ENCODE results near the gene RTRAF. TPM values are rescaled to one million over a fixed set of nuclear protein-coding genes. Genes with fewer than 3 reads are reported as not detected.

The RTRAF gene
- total and polyA plus RNA-seq, 2 of the 8 experiments (the other 6 are each of a cell fraction or from before 2014, with no cell fraction given) = 149 to 359 TPM

DNA sequence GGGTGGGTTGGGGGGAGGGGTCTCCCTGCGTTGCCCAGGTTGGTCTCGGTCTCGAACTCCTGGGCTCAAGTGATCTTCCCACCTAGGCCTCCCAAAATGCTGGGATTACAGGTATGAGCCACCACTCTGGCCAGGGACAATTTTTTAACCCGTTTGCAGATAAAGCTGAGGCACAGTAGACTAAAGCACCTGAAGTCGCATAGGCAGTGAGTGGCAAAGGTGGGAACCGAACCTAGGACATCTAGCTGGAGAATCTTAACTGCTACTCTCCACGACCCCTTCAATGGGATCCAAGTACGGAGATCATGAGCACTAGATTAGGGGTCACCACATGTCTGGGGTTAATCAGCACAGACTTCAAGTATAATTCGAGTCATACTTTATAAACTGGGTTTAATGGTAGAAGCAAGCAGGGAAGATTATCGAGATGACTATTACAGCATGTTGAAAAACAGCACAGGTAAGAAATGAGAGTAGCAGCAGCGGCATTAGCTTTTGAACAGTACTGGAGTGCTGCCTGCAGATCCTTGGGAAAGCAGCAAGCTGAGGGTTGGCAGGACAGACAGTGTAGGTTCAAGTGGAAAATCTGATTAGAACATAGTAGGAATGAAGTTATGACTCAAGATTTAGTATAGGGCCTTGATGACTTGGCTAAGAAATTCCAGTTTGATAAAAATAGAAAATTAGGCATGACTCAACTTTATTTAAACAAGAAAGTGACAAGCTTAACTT, 55.6 kb downstream of the RTRAF start:
- H3K36me3 ChIP-seq (ENCODE audit: control insufficient read depth in 2 of 4, insufficient read depth in 4 of 4, low read length in 3 of 4) = no peaks in the 10 kb centered on the region
- H4K20me1 ChIP-seq (replicated peaks in 1 of 2; ENCODE audit: control insufficient read depth in 1 of 2, insufficient read depth in 2 of 2, low read length in 2 of 2) = no peaks in the 10 kb centered on the region
- H3K23ac ChIP-seq (ENCODE audit: insufficient read length) = no peak overlapping the region
- no peak overlapping the region for H4K5ac ChIP-seq (ENCODE audit: insufficient read length, low read depth, low read length)
- no peak overlapping the region for H3K4me2 ChIP-seq (ENCODE audit: insufficient read depth in 1 of 2, low read depth in 2 of 2, low read length in 2 of 2)
- H3K79me2 ChIP-seq (ENCODE audit: control insufficient read depth in 1 of 2, insufficient read depth in 2 of 2, low read length in 2 of 2) = no peaks in the 10 kb centered on the region
- H4K91ac ChIP-seq (replicated peaks; ENCODE audit: insufficient read length, low read length) = no peak overlapping the region
- TF ChIP-seq TCF12 (IDR thresholded peaks at IDR 0.05; ENCODE audit: low read depth, low read length) (no peak), SRF (IDR thresholded peaks at IDR 0.05; ENCODE audit: low read depth, low read length) (no peak), BRCA1 (IDR thresholded peaks at IDR 0.05; ENCODE audit: low read depth, low read length) (no peak), RFX5 (IDR thresholded peaks at IDR 0.05; ENCODE audit: borderline replicate concordance, low read depth, low read length) (no peak), EZH2 (IDR thresholded peaks at IDR 0.05; ENCODE audit: low read depth, low read length, severe bottlenecking) (no peak), EGR1 (IDR thresholded peaks at IDR 0.05; ENCODE audit: borderline replicate concordance, low read depth, low read length) (no peak), TAF1 (IDR thresholded peaks at IDR 0.05; ENCODE audit: low read depth, low read length) (no peak), EP300 (IDR thresholded peaks at IDR 0.05; ENCODE audit: borderline replicate concordance in 1 of 2, low read depth in 2 of 2, low read length in 2 of 2) (no peak), TBP (IDR thresholded peaks at IDR 0.05; ENCODE audit: low read depth, low read length) (no peak)
- TF ChIP-seq, protein P1, sequence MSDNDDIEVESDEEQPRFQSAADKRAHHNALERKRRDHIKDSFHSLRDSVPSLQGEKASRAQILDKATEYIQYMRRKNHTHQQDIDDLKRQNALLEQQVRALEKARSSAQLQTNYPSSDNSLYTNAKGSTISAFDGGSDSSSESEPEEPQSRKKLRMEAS (IDR thresholded peaks at IDR 0.05) = no peak
- POLR2A ChIA-PET (ENCODE audit: partially characterized antibody) = interaction anchor here (1.0 kb wide), 1 partner anchor 19 kb away, joined by 5 read pairs; no protein-coding TSS in a partner anchor
- CTCF ChIA-PET (ENCODE audit: partially characterized antibody) = interaction anchor here (0.7 to 10.0 kb wide), 29 partner anchors 9 to 491 kb away, joined by 3 to 135 read pairs (median 6); partner anchors contain the start of gene NID2
- no peak overlapping the region for H2BK120ac ChIP-seq (replicated peaks; ENCODE audit: low read depth, low read length)
- H3K4ac ChIP-seq (replicated peaks; ENCODE audit: insufficient read length, low read depth, low read length) = no peak overlapping the region
- H2BK15ac ChIP-seq (ENCODE audit: low read length) = no peak overlapping the region
- DNase-seq (ENCODE audit: low read depth in 1 of 2, low spot score in 2 of 2) = no peak
- H2BK12ac ChIP-seq (ENCODE audit: low read depth, low read length) = no peak overlapping the region
- H3K14ac ChIP-seq (ENCODE audit: insufficient read length) = no peak overlapping the region
- peaks cover 0 to 5% (median 1%) of the 10 kb centered on the region in 4 experiments; a peak in 3 of 7 replicates for H3K4me1 ChIP-seq (replicated peaks in 1 of 4; ENCODE audit: control insufficient read depth in 3 of 4, insufficient read depth in 4 of 4, low read length in 3 of 4)
- no peak overlapping the region for H4K8ac ChIP-seq (ENCODE audit: extremely low read depth, insufficient read depth, low read length)
- 88% methylated on average over 8 of the region's 11 CpGs; no CpG with 5 or more reads in 1 of the 2 experiments for whole genome bisulfite sequencing, 2 experiments (ENCODE audit: extremely low coverage in 1 of 2, insufficient coverage in 1 of 2, insufficient read length in 1 of 2, insufficient replicate concordance in 2 of 2, low coverage in 1 of 2, low lambda C conversion rate in 2 of 2, missing lambda C conversion rate in 1 of 2)
- no peak overlapping the region for H2BK5ac ChIP-seq (ENCODE audit: low read depth, low read length)
- H2BK20ac ChIP-seq (ENCODE audit: low read length) = no peak overlapping the region
- H2AFZ ChIP-seq (ENCODE audit: low read length) = no peak overlapping the region
- no peak overlapping the region for H3K18ac ChIP-seq (ENCODE audit: extremely low read depth, low read length)
- FAIRE-seq = no peak
- no peak overlapping the region for H3K4me3 ChIP-seq (ENCODE audit: extremely low read depth in 1 of 4, insufficient read depth in 2 of 4, low read depth in 3 of 4, low read length in 4 of 4)
- H3K23me2 ChIP-seq (ENCODE audit: low read depth, low read length) = no peaks in the 10 kb centered on the region
- no peak overlapping the region for H3K9ac ChIP-seq (replicated peaks in 1 of 4; ENCODE audit: extremely low read depth in 1 of 4, low read depth in 3 of 4, low read length in 3 of 4)
- H3K79me1 ChIP-seq (ENCODE audit: low read depth, low read length) = no peaks in the 10 kb centered on the region
- H3K56ac ChIP-seq (replicated peaks; ENCODE audit: insufficient read length, low read depth, low read length) = no peak overlapping the region
- H2AK5ac ChIP-seq (ENCODE audit: low read depth, low read length) = no peak overlapping the region
- no peaks in the 10 kb centered on the region for H3K27me3 ChIP-seq (replicated peaks in 1 of 4; ENCODE audit: control insufficient read depth in 3 of 4, extremely low read depth in 1 of 4, insufficient read depth in 3 of 4, low read length in 3 of 4)
- no peaks in the 10 kb centered on the region for H3K9me3 ChIP-seq (ENCODE audit: insufficient read depth in 2 of 2, low read depth in 1 of 2, low read length in 1 of 2)
- H3K27ac ChIP-seq (ENCODE audit: low read depth, low read length) = no peak overlapping the region

Measured in H1 (cell line).